NCI-H526 (cell line): ENCODE results near the gene TMTC4.
A peak's percentile ranks its signal among the peaks of the same experiment; 100 is the strongest.
"Not testable (repeated sequence)": the region's sequence is repeated elsewhere in the genome, so short reads cannot be mapped to it uniquely, and the experiment has no call there.

Experiments used
- DNase-seq, 2 experiments: peaks; one replicate each; lab custom pipeline; 2025; lab: John Stamatoyannopoulos, UW

TMTC4 gene, protein sequence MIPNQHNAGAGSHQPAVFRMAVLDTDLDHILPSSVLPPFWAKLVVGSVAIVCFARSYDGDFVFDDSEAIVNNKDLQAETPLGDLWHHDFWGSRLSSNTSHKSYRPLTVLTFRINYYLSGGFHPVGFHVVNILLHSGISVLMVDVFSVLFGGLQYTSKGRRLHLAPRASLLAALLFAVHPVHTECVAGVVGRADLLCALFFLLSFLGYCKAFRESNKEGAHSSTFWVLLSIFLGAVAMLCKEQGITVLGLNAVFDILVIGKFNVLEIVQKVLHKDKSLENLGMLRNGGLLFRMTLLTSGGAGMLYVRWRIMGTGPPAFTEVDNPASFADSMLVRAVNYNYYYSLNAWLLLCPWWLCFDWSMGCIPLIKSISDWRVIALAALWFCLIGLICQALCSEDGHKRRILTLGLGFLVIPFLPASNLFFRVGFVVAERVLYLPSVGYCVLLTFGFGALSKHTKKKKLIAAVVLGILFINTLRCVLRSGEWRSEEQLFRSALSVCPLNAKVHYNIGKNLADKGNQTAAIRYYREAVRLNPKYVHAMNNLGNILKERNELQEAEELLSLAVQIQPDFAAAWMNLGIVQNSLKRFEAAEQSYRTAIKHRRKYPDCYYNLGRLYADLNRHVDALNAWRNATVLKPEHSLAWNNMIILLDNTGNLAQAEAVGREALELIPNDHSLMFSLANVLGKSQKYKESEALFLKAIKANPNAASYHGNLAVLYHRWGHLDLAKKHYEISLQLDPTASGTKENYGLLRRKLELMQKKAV

DNA sequence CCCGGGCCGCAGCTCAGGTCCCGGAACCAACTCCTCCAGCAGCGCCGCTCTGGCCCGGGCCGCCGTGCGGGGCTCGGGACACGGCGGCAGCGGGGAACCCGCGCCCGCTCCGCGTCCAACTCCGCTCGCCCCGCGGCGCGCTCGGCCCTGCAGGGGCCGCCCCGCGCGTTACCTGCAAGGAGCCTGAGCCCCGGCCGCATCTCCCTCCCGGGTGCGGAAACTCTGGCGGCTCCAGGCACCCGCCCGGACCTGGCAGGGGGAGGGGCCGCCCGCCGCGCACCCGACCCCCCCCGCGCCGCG is at the start of gene TMTC4:
TMTC4 (minus strand) TSS at position 224 of the 300 bp plus-strand sequence. CDS start 4,433 bp downstream, outside the sequence.
- DNase-seq, result no peak

DNA sequence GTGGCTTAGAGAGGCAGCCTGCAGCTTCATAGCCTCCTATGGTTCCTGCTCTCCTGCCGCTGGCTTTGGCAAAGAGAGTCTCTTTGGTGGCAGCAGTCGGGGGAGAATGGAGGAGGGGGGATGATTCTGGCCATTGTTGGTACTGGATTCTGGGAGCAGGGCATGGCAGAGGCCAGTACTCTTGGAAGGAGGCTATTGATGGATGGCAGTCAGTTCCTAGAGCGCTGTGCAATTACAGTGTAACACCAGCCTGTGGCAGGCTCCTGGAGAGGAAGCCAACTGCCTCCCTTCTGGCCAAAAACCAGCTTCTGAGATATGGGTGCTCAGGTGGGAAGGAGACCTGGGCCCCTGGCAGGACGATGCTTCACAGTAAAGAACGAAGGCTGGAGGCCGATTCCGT is 47.9 kb upstream of the TMTC4 start:
- peak in 1 of 2 experiments; percentile 14 for DNase-seq

- DNase-seq, result peak in 1 of 2 experiments; percentile 75
Observed at GRCh38 chr13:100721885-100722512, 47.4 kb upstream of the TMTC4 start.

DNA sequence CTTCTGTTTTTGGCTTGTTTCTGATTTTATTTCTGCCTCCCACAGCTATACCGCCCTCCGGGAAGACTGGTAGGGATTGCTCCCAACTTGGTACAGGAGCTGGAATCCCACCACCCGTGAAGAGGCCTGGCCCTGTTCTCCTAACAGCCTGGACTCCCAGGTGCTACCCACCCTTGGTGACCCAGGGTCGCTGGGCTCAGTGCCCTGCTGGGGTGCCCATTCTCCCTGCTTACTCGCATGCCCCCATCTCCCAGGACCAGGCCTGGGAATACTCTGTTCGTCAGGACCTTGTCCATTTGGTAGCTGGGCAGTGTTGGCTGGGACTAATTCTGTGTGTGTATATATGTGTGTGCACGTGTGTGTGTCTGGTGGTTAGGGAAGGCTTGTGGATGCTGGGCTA is 41.0 kb upstream of the TMTC4 start:
- no peak for DNase-seq

GRCh38 chr13:100714478-100714877 is 39.9 kb upstream of the TMTC4 start:
- no peak for DNase-seq

DNA sequence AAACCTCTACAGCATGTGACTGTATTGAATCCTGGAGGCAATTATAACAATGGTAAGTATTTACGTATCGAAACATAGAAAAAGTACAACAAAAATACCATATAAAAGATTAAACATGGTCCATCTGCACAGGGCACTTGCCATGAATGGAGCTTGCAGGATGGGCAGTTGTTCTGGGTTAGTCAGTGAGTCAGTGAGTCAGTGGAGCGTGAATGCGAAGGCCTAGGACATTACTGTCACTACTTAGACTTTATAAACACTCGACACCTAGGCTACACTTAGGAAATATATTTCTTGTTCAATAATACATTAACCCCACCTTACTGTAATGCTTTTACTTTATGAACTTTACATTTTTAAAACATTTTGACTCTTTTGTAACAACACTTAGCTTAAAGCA is 35.6 kb upstream of the TMTC4 start:
- no peak for DNase-seq

DNA sequence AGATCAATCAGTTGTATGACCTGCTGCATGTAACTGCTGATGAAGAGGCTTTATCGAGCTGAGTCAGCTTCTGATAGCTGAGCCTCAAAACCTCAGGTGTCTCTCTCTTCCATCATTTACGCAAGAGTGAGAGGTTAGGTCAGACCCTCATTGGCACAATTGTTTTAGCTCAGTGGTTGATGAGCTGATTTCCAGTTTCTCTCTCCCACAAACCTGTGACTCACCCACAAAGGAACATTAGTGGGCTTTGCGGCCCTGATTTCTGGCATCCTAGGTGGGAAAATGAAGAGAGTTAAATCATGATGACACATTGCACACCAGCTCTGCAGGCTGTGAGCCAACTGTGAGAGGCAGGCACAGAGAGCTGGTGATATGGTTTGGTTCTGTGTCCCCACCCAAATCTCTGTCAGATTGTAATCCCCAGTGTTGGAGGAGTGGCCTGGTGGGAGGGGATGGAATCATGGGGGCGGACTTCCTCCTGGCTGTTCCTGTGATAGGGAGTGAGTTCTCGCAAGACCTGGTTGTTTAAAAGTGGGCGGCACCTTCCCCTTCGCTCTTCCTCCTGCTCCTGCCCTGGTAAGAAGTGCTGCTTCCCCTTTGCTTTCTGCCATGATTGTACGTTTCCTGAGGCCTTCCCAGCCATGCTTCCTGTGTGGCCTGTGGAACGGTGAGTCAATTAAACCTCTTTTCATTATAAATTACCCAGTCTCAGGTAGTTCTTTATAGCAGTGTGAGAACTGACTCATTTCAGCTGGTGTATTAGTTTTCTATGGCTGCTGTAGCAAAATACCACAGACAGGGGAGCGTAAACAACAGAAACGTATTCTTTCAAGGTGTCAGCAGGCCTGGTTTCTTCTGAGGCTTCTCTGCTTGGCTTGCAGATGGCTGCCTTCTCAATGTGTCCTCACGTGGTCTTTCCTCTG is 33.5 kb upstream of the TMTC4 start:
- DNase-seq, result no peak

DNA sequence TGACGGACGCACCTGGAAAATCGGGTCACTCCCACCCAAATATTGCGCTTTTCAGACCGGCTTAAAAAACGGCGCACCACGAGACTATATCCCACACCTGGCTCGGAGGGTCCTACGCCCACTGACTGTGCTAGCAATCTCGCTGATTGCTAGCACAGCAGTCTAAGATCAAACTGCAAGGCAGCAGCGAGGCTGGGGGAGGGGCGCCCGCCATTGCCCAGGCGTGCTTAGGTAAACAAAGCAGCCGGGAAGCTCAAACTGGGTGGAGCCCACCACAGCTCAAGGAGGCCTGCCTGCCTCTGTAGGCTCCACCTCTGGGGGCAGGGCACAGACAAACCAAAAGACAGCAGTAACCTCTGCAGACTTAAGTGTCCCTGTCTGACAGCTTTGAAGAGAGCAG is 23.7 kb upstream of the TMTC4 start:
- DNase-seq, result not testable (repeated sequence)

- no peak for DNase-seq
Observed at GRCh38 chr13:100695509-100695773, 20.8 kb upstream of the TMTC4 start.

DNA sequence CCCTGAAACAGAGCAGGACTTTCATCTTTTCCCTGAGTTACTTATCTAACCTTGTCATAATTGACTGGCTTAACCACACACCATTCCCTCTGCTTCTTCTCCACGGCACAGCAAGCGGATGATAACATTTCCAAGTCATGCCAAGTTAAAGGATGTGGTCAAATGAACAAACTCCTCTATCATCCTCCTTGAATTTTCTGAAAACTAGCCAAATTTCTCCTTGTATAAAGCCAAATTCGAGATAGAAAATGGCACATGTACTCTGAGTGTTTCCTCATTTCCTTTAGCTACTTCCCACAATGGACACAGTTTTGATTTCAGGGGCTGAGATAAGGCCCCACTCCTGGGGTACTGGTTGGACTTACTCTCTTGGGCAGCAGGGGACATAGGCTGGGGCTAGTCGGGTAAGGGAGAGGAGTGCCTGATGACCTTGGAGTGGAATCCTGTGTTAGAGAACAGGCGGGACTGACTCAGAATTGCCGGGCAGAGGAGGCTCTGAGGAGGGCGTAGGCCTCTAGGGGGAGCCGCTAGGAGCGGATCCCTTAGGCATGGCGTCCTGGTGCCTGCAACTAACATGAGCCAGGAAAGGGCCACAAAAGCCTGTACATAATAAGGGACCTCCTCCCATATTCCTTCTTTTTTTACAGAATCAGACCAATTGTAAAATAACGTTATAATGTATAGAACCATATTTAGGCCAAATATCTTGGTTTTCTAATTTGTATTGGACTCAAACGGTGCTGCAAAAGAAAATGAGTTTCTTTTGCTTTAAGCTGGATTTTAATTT is 20.3 kb upstream of the TMTC4 start:
- peak in 1 of 2 experiments; percentile 69 for DNase-seq

DNA sequence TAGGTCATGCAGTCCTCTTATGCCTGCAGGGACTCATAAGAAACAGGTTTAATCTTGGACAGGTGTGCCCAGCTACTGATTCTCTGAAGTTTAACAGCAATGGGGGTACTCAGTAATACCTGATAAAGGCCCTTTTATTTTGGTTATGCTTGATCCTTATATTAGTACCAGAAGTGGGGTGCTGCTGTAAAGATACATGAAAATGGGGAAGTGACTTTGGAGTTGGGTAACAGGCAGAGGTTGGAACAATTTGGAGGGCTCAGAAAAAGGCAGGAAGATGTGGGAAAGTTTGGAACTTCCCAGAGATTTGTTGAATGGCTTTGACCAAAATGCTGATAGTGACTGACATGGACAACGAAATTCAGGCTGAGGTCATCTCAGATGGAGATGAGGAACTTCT is 14.6 kb upstream of the TMTC4 start:
- no peak for DNase-seq

GRCh38 chr13:100680131-100680530 is 5.5 kb upstream of the TMTC4 start:
- DNase-seq, result no peak

GRCh38 chr13:100677128-100677527 is 2.5 kb upstream of the TMTC4 start:
- DNase-seq, result not testable (repeated sequence)

GRCh38 chr13:100675661-100676129 is 1.1 kb upstream of the TMTC4 start:
- peak in 1 of 2 experiments; percentile 59 for DNase-seq

DNA sequence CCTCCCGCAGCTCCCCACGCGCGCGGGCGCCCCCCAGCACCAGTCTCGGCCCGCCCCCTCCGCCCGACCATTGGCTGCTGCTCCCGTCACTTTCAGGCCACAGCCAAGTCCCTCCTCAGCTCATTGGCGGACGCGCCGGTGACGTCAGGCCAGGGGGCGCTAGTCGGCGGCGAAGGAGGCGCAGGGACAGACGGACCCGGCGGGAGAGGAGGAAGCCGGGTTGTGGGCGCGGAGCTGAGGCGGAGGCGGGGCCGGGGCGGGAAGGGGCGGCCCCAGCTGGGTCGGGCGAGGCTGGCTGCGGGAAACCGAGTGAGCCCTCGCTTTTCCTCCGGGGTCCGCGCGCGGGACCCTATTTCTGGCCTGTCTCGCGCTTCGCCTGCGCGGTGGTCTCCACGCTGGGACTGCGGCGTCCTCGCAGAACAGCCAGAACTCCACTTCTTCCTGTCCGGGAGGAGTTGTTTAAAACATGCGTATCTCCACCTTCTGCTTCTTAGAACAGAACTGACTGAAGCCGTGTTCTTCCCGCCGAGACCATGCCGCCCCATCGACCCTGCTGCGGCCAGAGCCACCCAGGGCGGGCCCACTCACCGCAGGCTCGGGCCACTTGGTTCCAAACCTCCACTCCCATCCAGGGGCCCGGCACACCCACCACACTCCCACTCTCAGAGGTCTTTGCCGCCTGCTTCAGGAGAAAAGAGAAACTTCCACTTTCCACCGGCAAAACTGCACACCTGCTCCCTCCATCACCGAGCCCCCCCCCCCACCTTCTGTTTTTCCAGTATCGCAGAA is 471 bp upstream of the TMTC4 start:
- DNase-seq, result peak; percentile 96 to 99

- peak in 1 of 2 experiments; percentile 86 for DNase-seq
Observed at GRCh38 chr13:100673713-100674571, 653 bp downstream of the TMTC4 start.

- no peak for DNase-seq
Observed at GRCh38 chr13:100673376-100673712, 1.3 kb downstream of the TMTC4 start.

- DNase-seq, result no peak
Observed at GRCh38 chr13:100671389-100672182, 3.0 kb downstream of the TMTC4 start.

- no peak for DNase-seq
Observed at GRCh38 chr13:100668408-100668807, 6.2 kb downstream of the TMTC4 start.
